Measurements from ENCODE around the gene UBE2I.
A peak's percentile ranks its signal among the peaks of the same experiment; 100 is the strongest.

The UBE2I gene

GRCh38 chr16:1330931-1331711 lies 21.7 kb downstream of the UBE2I start:
- Histone ChIP-seq H3K4me1 (ENCODE audit: control insufficient read depth, insufficient read depth, low read length, poor library complexity, severe bottlenecking) (peaks cover 16% of the 10 kb centered on the region), H3K4me3 (ENCODE audit: extremely low read depth, insufficient read depth, low read length, poor library complexity, severe bottlenecking) (peak overlapping the region; percentile 21), H3K27ac (ENCODE audit: low read depth, low read length, severe bottlenecking) (peak overlapping the region; percentile 83), H3K36me3 (ENCODE audit: control insufficient read depth, insufficient read depth, low read length) (no peaks in the 10 kb centered on the region), H3K9me3 (ENCODE audit: control insufficient read depth, low read length) (peaks cover 5% of the 10 kb centered on the region)
- 53 to 67% methylated on average over 11 to 21 of the region's 22 CpGs for WGBS, 2 experiments (ENCODE audit: insufficient coverage in 2 of 2)

GRCh38 chr16:1331712-1332617 lies 22.5 kb downstream of the UBE2I start:
- Histone ChIP-seq H3K4me3 (ENCODE audit: extremely low read depth, insufficient read depth, low read length, poor library complexity, severe bottlenecking) (peak overlapping the region; percentile 21), H3K4me1 (ENCODE audit: control insufficient read depth, insufficient read depth, low read length, poor library complexity, severe bottlenecking) (peaks cover 16% of the 10 kb centered on the region)
- 3 to 6% methylated on average over 24 to 26 of the region's 34 CpGs for WGBS, 2 experiments (ENCODE audit: insufficient coverage in 2 of 2)

DNA sequence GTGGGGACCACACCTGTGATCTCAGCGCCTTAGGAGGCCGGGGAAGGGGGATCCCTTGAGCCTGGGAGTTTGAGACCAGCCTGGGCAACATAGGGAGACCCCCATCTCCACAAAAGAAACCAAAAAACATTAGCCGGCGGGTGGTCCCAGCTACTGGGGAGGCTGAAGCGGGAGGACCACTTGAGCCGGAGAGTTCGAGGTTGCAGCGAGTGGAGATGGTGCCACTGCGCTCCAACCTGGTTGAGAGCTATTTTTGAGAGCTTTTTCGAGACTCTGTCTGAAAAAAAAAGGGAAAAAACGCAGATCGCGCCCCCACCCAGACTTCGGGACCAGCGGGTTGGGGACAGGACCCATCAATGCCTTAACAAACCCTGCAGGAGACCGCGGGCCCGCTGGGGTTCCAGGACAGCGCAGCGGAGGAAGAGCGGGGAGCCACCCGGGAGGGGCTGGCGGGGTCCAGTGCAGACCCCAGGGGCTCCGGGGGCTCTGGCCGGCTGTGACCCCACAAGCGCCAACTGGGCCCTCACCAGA lies 23.2 kb downstream of the UBE2I start:
- Histone ChIP-seq H3K4me3 (ENCODE audit: extremely low read depth, insufficient read depth, low read length, poor library complexity, severe bottlenecking) (peak overlapping the region; percentile 41), H3K9me3 (ENCODE audit: control insufficient read depth, low read length) (peaks cover 5% of the 10 kb centered on the region), H3K4me1 (ENCODE audit: control insufficient read depth, insufficient read depth, low read length, poor library complexity, severe bottlenecking) (peaks cover 16% of the 10 kb centered on the region), H3K27ac (ENCODE audit: low read depth, low read length, severe bottlenecking) (no peak overlapping the region), H3K36me3 (ENCODE audit: control insufficient read depth, insufficient read depth, low read length) (no peaks in the 10 kb centered on the region)
- WGBS, 2 experiments (ENCODE audit: insufficient coverage in 2 of 2): 18 to 19% methylated on average over 23 to 25 of the region's 26 CpGs

More at GRCh38 chr16:1331712-1332617, 22.5 kb downstream of the UBE2I start:
- peak overlapping the region; percentile 83 for H3K27ac ChIP-seq (ENCODE audit: low read depth, low read length, severe bottlenecking)
- H3K36me3 ChIP-seq (ENCODE audit: control insufficient read depth, insufficient read depth, low read length): no peaks in the 10 kb centered on the region
- peaks cover 5% of the 10 kb centered on the region for H3K9me3 ChIP-seq (ENCODE audit: control insufficient read depth, low read length)

DNA sequence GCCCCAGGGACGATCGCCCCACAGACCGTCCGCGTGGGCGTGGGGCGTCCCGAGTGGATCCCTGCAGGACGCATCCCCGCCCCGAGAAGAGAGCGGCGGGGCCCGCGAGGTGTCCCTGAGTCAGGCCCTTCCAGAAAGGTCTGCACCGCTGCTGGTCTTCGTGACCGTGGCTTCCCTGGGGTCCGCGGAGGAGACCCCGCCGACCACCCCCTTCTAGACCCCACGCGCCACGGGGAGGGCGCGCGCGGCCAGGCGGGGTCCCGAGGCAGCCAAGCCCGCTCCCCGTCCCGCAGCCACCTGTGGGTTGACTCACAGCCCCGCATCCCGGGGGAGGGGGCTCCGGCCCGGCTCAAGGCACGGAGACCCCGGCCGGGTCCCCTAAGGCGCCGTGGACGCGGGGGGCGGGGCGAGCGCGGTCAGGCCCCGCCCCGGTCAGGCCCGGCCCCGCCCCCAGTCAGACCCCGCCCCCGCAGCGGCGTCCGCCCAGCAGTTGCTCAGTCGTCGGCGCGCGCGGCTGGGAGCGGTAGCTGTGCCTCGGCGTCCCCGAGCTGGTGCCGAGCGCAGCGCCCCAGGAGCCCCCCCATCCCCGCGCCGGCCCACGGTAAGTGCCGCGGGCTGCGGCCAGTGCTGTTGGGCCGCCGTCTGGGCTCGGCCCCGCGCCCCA lies 23.8 kb downstream of the UBE2I start, which contains the start of gene BAIAP3:
Gene BAIAP3, plus strand, starts transcription at position 497 of the 664 bp plus-strand sequence. CDS start 4,905 bp downstream, outside the sequence.
- peaks cover 16% of the 10 kb centered on the region for H3K4me1 ChIP-seq (ENCODE audit: control insufficient read depth, insufficient read depth, low read length, poor library complexity, severe bottlenecking)
- H3K27ac ChIP-seq (ENCODE audit: low read depth, low read length, severe bottlenecking): no peak within 1 kb of the TSS
- 10 to 12% methylated on average over 54 to 64 of the region's 83 CpGs for WGBS, 2 experiments (ENCODE audit: insufficient coverage in 2 of 2)
- peak within 1 kb of the TSS; percentile 41 for H3K4me3 ChIP-seq (ENCODE audit: extremely low read depth, insufficient read depth, low read length, poor library complexity, severe bottlenecking)
- H3K9me3 ChIP-seq (ENCODE audit: control insufficient read depth, low read length): peaks cover 5% of the 10 kb centered on the region
- H3K36me3 ChIP-seq (ENCODE audit: control insufficient read depth, insufficient read depth, low read length): no peaks in the 10 kb centered on the region

DNA sequence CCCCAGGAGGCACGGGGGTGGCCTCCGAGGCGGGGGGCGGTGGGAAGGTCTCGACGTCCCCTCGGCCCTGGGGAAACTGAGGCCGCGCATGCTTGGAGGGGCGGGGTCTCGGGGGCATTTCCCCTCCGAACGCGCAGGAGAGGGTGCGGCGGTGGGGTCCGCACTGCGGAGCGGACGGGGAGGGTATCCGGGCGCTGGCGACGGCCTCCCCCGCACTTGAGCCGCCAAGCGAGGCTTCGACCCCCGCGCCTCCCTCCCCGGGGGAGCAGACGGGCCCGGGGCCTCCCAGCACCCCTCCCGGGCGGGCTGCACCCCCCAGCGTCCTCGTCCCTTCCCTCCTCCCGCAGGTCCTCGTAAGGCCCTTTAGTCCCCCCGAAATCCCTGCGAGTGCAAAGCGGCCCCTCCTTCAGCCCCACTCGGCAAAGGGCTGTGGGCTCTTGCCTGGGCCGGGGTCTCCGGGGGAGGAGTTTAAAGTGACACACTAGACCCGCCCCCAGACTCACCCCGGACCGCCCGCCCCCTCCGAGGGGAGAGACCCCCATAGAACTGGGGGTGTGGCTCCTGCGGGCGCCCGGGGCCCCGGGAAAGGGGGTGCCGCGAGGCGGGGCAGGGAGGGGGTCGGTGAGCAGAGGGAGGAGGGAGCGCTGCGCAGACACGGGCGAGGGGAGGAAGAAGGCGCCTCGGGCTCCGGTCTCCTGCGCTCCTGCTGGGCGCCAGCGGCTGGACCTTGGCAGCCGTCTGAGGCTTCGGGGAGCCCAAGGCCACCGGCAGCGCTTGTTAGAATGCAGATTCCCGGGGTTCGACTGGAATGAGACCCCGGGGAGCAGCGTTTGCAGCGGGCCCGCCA lies 24.6 kb downstream of the UBE2I start:
- H3K4me3 ChIP-seq (ENCODE audit: extremely low read depth, insufficient read depth, low read length, poor library complexity, severe bottlenecking): peak overlapping the region; percentile 41
- peaks cover 16% of the 10 kb centered on the region for H3K4me1 ChIP-seq (ENCODE audit: control insufficient read depth, insufficient read depth, low read length, poor library complexity, severe bottlenecking)
- H3K27ac ChIP-seq (ENCODE audit: low read depth, low read length, severe bottlenecking): no peak overlapping the region
- no peaks in the 10 kb centered on the region for H3K36me3 ChIP-seq (ENCODE audit: control insufficient read depth, insufficient read depth, low read length)
- WGBS, 2 experiments (ENCODE audit: insufficient coverage in 2 of 2): 5% methylated on average over 52 to 58 of the region's 78 CpGs
- peaks cover 5% of the 10 kb centered on the region for H3K9me3 ChIP-seq (ENCODE audit: control insufficient read depth, low read length)

GRCh38 chr16:1334739-1335138 lies 25.3 kb downstream of the UBE2I start:
- WGBS, 2 experiments (ENCODE audit: insufficient coverage in 2 of 2): 22 to 43% methylated on average over 4 to 7 of the region's 9 CpGs
- peaks cover 5% of the 10 kb centered on the region for H3K9me3 ChIP-seq (ENCODE audit: control insufficient read depth, low read length)
- peak overlapping the region; percentile 41 for H3K4me3 ChIP-seq (ENCODE audit: extremely low read depth, insufficient read depth, low read length, poor library complexity, severe bottlenecking)
- H3K4me1 ChIP-seq (ENCODE audit: control insufficient read depth, insufficient read depth, low read length, poor library complexity, severe bottlenecking): peaks cover 16% of the 10 kb centered on the region
- H3K27ac ChIP-seq (ENCODE audit: low read depth, low read length, severe bottlenecking): no peak overlapping the region
- no peaks in the 10 kb centered on the region for H3K36me3 ChIP-seq (ENCODE audit: control insufficient read depth, insufficient read depth, low read length)

GRCh38 chr16:1335211-1335971 lies 26.0 kb downstream of the UBE2I start:
- no peaks in the 10 kb centered on the region for H3K36me3 ChIP-seq (ENCODE audit: control insufficient read depth, insufficient read depth, low read length)
- 61 to 72% methylated on average over 14 of the region's 16 CpGs for WGBS, 2 experiments (ENCODE audit: insufficient coverage in 2 of 2)
- H3K27ac ChIP-seq (ENCODE audit: low read depth, low read length, severe bottlenecking): no peak overlapping the region
- peaks cover 16% of the 10 kb centered on the region for H3K4me1 ChIP-seq (ENCODE audit: control insufficient read depth, insufficient read depth, low read length, poor library complexity, severe bottlenecking)
- no peak overlapping the region for H3K4me3 ChIP-seq (ENCODE audit: extremely low read depth, insufficient read depth, low read length, poor library complexity, severe bottlenecking)
- H3K9me3 ChIP-seq (ENCODE audit: control insufficient read depth, low read length): peaks cover 2% of the 10 kb centered on the region

DNA sequence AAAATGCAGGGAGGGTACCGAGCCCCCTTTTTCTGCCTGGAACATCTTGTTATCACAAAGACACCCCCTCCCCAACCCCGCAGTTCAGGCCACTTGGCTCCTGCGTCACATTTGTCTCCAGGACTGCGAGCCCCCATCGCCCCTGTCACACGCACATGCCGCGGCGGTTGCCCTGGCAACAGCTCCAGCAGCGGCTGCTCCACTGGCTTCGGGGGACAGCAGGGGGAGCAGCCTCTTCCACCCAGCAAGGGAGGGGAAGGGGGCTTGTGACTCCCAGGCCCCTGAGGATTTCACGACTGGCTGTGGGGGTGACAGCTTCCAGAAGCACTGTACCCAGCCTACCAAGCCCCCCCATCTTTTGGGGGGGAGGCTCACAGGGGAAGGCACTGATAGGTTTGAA lies 26.6 kb downstream of the UBE2I start:
- no peak overlapping the region for H3K4me3 ChIP-seq (ENCODE audit: extremely low read depth, insufficient read depth, low read length, poor library complexity, severe bottlenecking)
- whole genome bisulfite sequencing, 2 experiments (ENCODE audit: insufficient coverage in 2 of 2): 6 to 16% methylated on average over 2 to 7 of the region's 12 CpGs
- H3K27ac ChIP-seq (ENCODE audit: low read depth, low read length, severe bottlenecking): no peak overlapping the region
- no peaks in the 10 kb centered on the region for H3K36me3 ChIP-seq (ENCODE audit: control insufficient read depth, insufficient read depth, low read length)
- H3K9me3 ChIP-seq (ENCODE audit: control insufficient read depth, low read length): no peaks in the 10 kb centered on the region
- peaks cover 16% of the 10 kb centered on the region for H3K4me1 ChIP-seq (ENCODE audit: control insufficient read depth, insufficient read depth, low read length, poor library complexity, severe bottlenecking)

GRCh38 chr16:1336619-1337018 lies 27.2 kb downstream of the UBE2I start:
- Histone ChIP-seq H3K36me3 (ENCODE audit: control insufficient read depth, insufficient read depth, low read length) (no peaks in the 10 kb centered on the region), H3K4me3 (ENCODE audit: extremely low read depth, insufficient read depth, low read length, poor library complexity, severe bottlenecking) (no peak overlapping the region), H3K9me3 (ENCODE audit: control insufficient read depth, low read length) (no peaks in the 10 kb centered on the region), H3K27ac (ENCODE audit: low read depth, low read length, severe bottlenecking) (no peak overlapping the region), H3K4me1 (ENCODE audit: control insufficient read depth, insufficient read depth, low read length, poor library complexity, severe bottlenecking) (peaks cover 13% of the 10 kb centered on the region)
- WGBS, 2 experiments (ENCODE audit: insufficient coverage in 2 of 2): 69 to 70% methylated on average over 13 to 15 of the region's 15 CpGs

Data from mesodermal cell (in vitro differentiated cells).